IMR-90 (cell line): ENCODE data around the gene FER. TPM values are rescaled to one million over a fixed set of nuclear protein-coding genes. Genes with fewer than 3 reads are reported as not detected.

Experiments used
- ATAC-seq: fragments of 200-7000 bp; cut with Tn5 transposase; 2 replicates; pipeline ENCODE4 v1.9.1; 2020; ENCODE audit warnings: low read depth, mild to moderate bottlenecking, moderate library complexity
- BruUV-seq: library from RNA; stranded (reverse); fragments of 400-500 nt; replicated peaks from 2 replicates; lab custom pipeline; 2021; lab: Mats Ljungman, UMichigan
- CTCF ChIA-PET: fragments of 300-600 bp; formaldehyde crosslinking; extraction: SDS; loops from one replicate; lab custom pipeline; 2021; ENCODE audit warnings: antibody characterized with exemption; lab: Yijun Ruan, JAX
- POLR2A ChIA-PET: fragments of 300-600 bp; sonication (Branson Sonifier 250); formaldehyde crosslinking; loops from one replicate; lab custom pipeline; 2022; ENCODE audit warnings: antibody characterized with exemption; ENCODE audit not compliant: unreplicated experiment; lab: Charles Lee
- DNase-seq: peaks from one replicate; pipeline ENCODE4 v3.0.0; 2013
- H2AFZ ChIP-seq: replicated peaks from 2 replicates; pipeline ENCODE3; 2013; ENCODE audit warnings: low read length, mild to moderate bottlenecking; ENCODE audit not compliant: poor library complexity
- H2AK5ac ChIP-seq: 2 replicates; pipeline ENCODE4 v1.6.1; 2013; ENCODE audit warnings: low read depth, low read length, inconsistent platforms
- H2AK9ac ChIP-seq: replicated peaks from 2 replicates; pipeline ENCODE3; 2013; ENCODE audit warnings: mild to moderate bottlenecking, low read depth, low read length, moderate library complexity; ENCODE audit not compliant: poor library complexity
- H2BK120ac ChIP-seq: 2 replicates; pipeline ENCODE4 v1.6.1; 2013; ENCODE audit warnings: low read depth, low read length, inconsistent platforms
- H2BK15ac ChIP-seq: 3 replicates; pipeline ENCODE4 v1.6.1; 2013; ENCODE audit warnings: low read depth, low read length, inconsistent platforms
- H2BK20ac ChIP-seq: 2 replicates; pipeline ENCODE4 v1.6.1; 2013; ENCODE audit warnings: low read depth, mild to moderate bottlenecking, inconsistent platforms, low read length, moderate library complexity
- H2BK5ac ChIP-seq: 2 replicates; pipeline ENCODE4 v1.6.1; 2013; ENCODE audit warnings: mild to moderate bottlenecking, low read depth, low read length, inconsistent platforms; ENCODE audit not compliant: poor library complexity, severe bottlenecking
- H3K14ac ChIP-seq: replicated peaks from 2 replicates; pipeline ENCODE4 v1.6.1; 2013; ENCODE audit warnings: low read depth, low read length, inconsistent platforms
- H3K18ac ChIP-seq: 2 replicates; pipeline ENCODE4 v1.6.1; 2013; ENCODE audit warnings: low read depth, low read length, control low read depth
- H3K23ac ChIP-seq: 2 replicates; pipeline ENCODE4 v1.6.1; 2013; ENCODE audit warnings: low read depth, low read length, inconsistent platforms
- H3K27ac ChIP-seq: 2 replicates; pipeline ENCODE4 v1.5.1; 2013; ENCODE audit warnings: mild to moderate bottlenecking, control low read depth, low read length; ENCODE audit not compliant: insufficient read depth
- H3K27me3 ChIP-seq: 2 replicates; pipeline ENCODE4 v1.6.1; 2013; ENCODE audit warnings: low read length; ENCODE audit not compliant: control insufficient read depth, insufficient read depth
- H3K36me3 ChIP-seq: 2 replicates; pipeline ENCODE4 v1.6.1; 2013; ENCODE audit warnings: low read length, mixed read lengths; ENCODE audit not compliant: control insufficient read depth, insufficient read depth
- H3K4ac ChIP-seq: 2 replicates; pipeline ENCODE4 v1.6.1; 2013; ENCODE audit warnings: low read depth, low read length, inconsistent platforms
- H3K4me1 ChIP-seq: 2 replicates; pipeline ENCODE4 v1.6.1; 2013; ENCODE audit warnings: low read length, mixed read lengths; ENCODE audit not compliant: control insufficient read depth, insufficient read depth
- H3K4me2 ChIP-seq: 2 replicates; pipeline ENCODE4 v1.6.1; 2013; ENCODE audit warnings: low read depth, mild to moderate bottlenecking, control low read depth, low read length, moderate library complexity
- H3K4me3 ChIP-seq: 2 replicates; pipeline ENCODE4 v1.5.1; 2013; ENCODE audit warnings: low read depth, mild to moderate bottlenecking, control low read depth, low read length, moderate library complexity; ENCODE audit not compliant: insufficient read depth
- H3K56ac ChIP-seq: 2 replicates; pipeline ENCODE4 v1.6.1; 2013; ENCODE audit warnings: low read length, inconsistent platforms; ENCODE audit not compliant: insufficient read depth; ENCODE audit errors: extremely low read depth
- H3K79me1 ChIP-seq, 2 experiments: 2 replicates each; pipeline ENCODE4 v1.6.1; 2013; ENCODE audit warnings: low read length in 2 of 2, inconsistent platforms in 1 of 2, low read depth in 1 of 2
- H3K9ac ChIP-seq: 2 replicates; pipeline ENCODE4 v1.6.1; 2013; ENCODE audit warnings: low read depth, low read length, control low read depth
- H3K9me1 ChIP-seq: 2 replicates; pipeline ENCODE4 v1.6.1; 2013; ENCODE audit warnings: low read length, inconsistent platforms; ENCODE audit not compliant: insufficient read depth
- H3K9me3 ChIP-seq: 2 replicates; pipeline ENCODE4 v1.6.1; 2013; ENCODE audit warnings: low read length; ENCODE audit not compliant: control insufficient read depth, insufficient read depth
- H4K20me1 ChIP-seq: 2 replicates; pipeline ENCODE4 v1.6.1; 2013; ENCODE audit warnings: low read length, inconsistent platforms; ENCODE audit not compliant: insufficient read depth
- H4K5ac ChIP-seq: 2 replicates; pipeline ENCODE4 v1.6.1; 2013; ENCODE audit warnings: mild to moderate bottlenecking, low read depth, low read length, control low read depth
- H4K8ac ChIP-seq, 2 experiments: 2 replicates each; pipeline ENCODE4 v1.6.1; 2013; ENCODE audit warnings: low read depth in 2 of 2, low read length in 2 of 2, control low read depth in 1 of 2, inconsistent platforms in 1 of 2
- H4K91ac ChIP-seq: 2 replicates; pipeline ENCODE4 v1.6.1; 2013; ENCODE audit warnings: low read depth, low read length, inconsistent platforms; ENCODE audit not compliant: insufficient read depth
- BHLHE40 ChIP-seq: fragments of 150-350 bp; IDR thresholded peaks from 2 replicates; pipeline ENCODE4 v1.6.1; 2016; ENCODE audit warnings: mild to moderate bottlenecking, low read depth, low read length
- CEBPB ChIP-seq: IDR thresholded peaks from 2 replicates; pipeline ENCODE4 v1.6.1; 2012; ENCODE audit warnings: low read depth, low read length, improper control_type of control experiment
- CHD1 ChIP-seq: IDR thresholded peaks from 2 replicates; pipeline ENCODE4 v1.6.1; 2012; ENCODE audit warnings: low read depth, low read length, improper control_type of control experiment
- ELK1 ChIP-seq: fragments of 150-350 bp; IDR thresholded peaks from 2 replicates; pipeline ENCODE4 v1.6.1; 2016; ENCODE audit warnings: low read depth, mild to moderate bottlenecking, low read length, moderate library complexity, borderline replicate concordance
- MAZ ChIP-seq: IDR thresholded peaks from 2 replicates; pipeline ENCODE4 v1.6.1; 2012; ENCODE audit warnings: low read depth, mild to moderate bottlenecking, low read length, improper control_type of control experiment, moderate library complexity, borderline replicate concordance
- MXI1 ChIP-seq: IDR thresholded peaks from 2 replicates; pipeline ENCODE4 v1.6.1; 2012; ENCODE audit warnings: low read depth, mild to moderate bottlenecking, low read length, moderate library complexity, borderline replicate concordance
- NFE2L2 ChIP-seq: fragments of 150-350 bp; IDR thresholded peaks from 2 replicates; pipeline ENCODE4 v1.6.1; 2016; ENCODE audit warnings: low read depth, mild to moderate bottlenecking, low read length
- POLR2A ChIP-seq: IDR thresholded peaks from 2 replicates; pipeline ENCODE4 v1.6.1; 2012; ENCODE audit warnings: mild to moderate bottlenecking, low read depth, low read length
- RAD21 ChIP-seq: IDR thresholded peaks from 2 replicates; pipeline ENCODE4 v1.6.1; 2012; ENCODE audit warnings: low read length, improper control_type of control experiment
- RCOR1 ChIP-seq: IDR thresholded peaks from 2 replicates; pipeline ENCODE4 v1.6.1; 2012; ENCODE audit warnings: mild to moderate bottlenecking, low read length, improper control_type of control experiment; ENCODE audit not compliant: insufficient replicate concordance
- RFX5 ChIP-seq: IDR thresholded peaks from 2 replicates; pipeline ENCODE4 v1.8.0; 2012; ENCODE audit warnings: low read depth, mild to moderate bottlenecking, low read length, moderate library complexity
- whole genome bisulfite sequencing, 2 experiments: methylation state at CpG; one replicate each; pipeline versions ENCODE4 v1.1.5 to v1.1.7; 2013; ENCODE audit warnings: missing lambda C conversion rate in 2 of 2; ENCODE audit not compliant: insufficient read length in 1 of 2; ENCODE audit errors: extremely low coverage in 2 of 2; 5-methylcytosine and 5-hydroxymethylcytosine counted together
- dilution Hi-C: fragments of 300-500 bp; cut with HindIII; formaldehyde crosslinking; loops from one replicate; pipeline ENCODE4 v1.14.3; 2018; ENCODE audit warnings: low sequenced_read_pairs; ENCODE audit not compliant: unreplicated experiment
- in situ Hi-C: fragments of 300-500 bp; cut with MboI; formaldehyde crosslinking; loops from 3 replicates; pipeline ENCODE4 v1.14.3; 2019; ENCODE audit warnings: low sequenced_read_pairs, inconsistent platforms, mixed read lengths
- intact Hi-C: fragments of 100-400 bp; cut with micrococcal nuclease; formaldehyde crosslinking; loops from 2 replicates; pipeline ENCODE4 v1.10.0; 2022
- polyA plus RNA-seq, 3 experiments: library from polyadenylated mRNA; depleted of rRNA; stranded (reverse); fragments of >200 nt; gene quantifications; 2 replicates each; pipeline ENCODE4 v1.2.3, GENCODE V29; 2012; ENCODE audit warnings: low replicate concordance in 1 of 3
- total RNA-seq: library from RNA; depleted of rRNA; stranded (reverse); fragments of >200 nt; gene quantifications from 2 replicates; pipeline ENCODE4 v1.2.3, GENCODE V29; 2012
- TF ChIP-seq, protein P1 (sequence below): fragments of 150-350 bp; IDR thresholded peaks from 2 replicates; pipeline ENCODE4 v1.6.1; 2017; ENCODE audit warnings: mild to moderate bottlenecking, antibody characterized with exemption, low read length, low read depth
- TF ChIP-seq, protein P2 (sequence below): conservative IDR thresholded peaks from 2 replicates; pipeline ENCODE4 v1.5.1; 2012; ENCODE audit warnings: mild to moderate bottlenecking, low read depth, low read length, improper control_type of control experiment

FER gene
- total and polyA plus RNA-seq, 2 of the 4 experiments (the other 2 are of a cell fraction), result 3.5 to 32.4 TPM

- in situ Hi-C loops (no loop called here), dilution Hi-C loops (no loop called here), intact Hi-C loops (no loop called here)
- ATAC-seq (no peak), DNase-seq (no peak)
- Histone ChIP-seq H3K14ac (no peak overlapping the region), H4K8ac (no peak overlapping the region), H2BK120ac (no peak overlapping the region), H2BK20ac (no peak overlapping the region), H2BK5ac (no peak overlapping the region), H4K91ac (no peak overlapping the region), H3K36me3 (no peaks in the 10 kb centered on the region), H3K56ac (no peak overlapping the region), H3K9me1 (no peaks in the 10 kb centered on the region), H3K4ac (no peak overlapping the region), H3K79me1 (0 out of 4 replicates have a peak, but pooled peaks cover 0 to 3% of the 10 kb centered on the region in 2 experiments), H3K9ac (no peak overlapping the region), H3K4me2 (no peak overlapping the region), H3K4me3 (no peak overlapping the region), H3K18ac (no peak overlapping the region), H2BK15ac (no peak overlapping the region), H3K23ac (no peak overlapping the region), H2AK5ac (no peak overlapping the region), H3K27ac (no peak overlapping the region), H4K5ac (no peak overlapping the region), H3K27me3 (no peaks in the 10 kb centered on the region), H4K20me1 (no peaks in the 10 kb centered on the region), H3K9me3 (no peaks in the 10 kb centered on the region), H3K4me1 (no peaks in the 10 kb centered on the region), H2AFZ (no peak overlapping the region), H2AK9ac (no peak overlapping the region)
- BruUV-seq, result no TSS peak
- POLR2A ChIA-PET, result no interaction called here
- TF ChIP-seq RAD21 (no peak), RCOR1 (no peak), MXI1 (no peak), ELK1 (no peak), CHD1 (no peak), NFE2L2 (no peak), CEBPB (no peak), BHLHE40 (no peak), RFX5 (no peak), MAZ (no peak), POLR2A (no peak)
- TF ChIP-seq, protein P1, sequence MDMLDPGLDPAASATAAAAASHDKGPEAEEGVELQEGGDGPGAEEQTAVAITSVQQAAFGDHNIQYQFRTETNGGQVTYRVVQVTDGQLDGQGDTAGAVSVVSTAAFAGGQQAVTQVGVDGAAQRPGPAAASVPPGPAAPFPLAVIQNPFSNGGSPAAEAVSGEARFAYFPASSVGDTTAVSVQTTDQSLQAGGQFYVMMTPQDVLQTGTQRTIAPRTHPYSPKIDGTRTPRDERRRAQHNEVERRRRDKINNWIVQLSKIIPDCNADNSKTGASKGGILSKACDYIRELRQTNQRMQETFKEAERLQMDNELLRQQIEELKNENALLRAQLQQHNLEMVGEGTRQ, result no peak
- TF ChIP-seq, protein P2, sequence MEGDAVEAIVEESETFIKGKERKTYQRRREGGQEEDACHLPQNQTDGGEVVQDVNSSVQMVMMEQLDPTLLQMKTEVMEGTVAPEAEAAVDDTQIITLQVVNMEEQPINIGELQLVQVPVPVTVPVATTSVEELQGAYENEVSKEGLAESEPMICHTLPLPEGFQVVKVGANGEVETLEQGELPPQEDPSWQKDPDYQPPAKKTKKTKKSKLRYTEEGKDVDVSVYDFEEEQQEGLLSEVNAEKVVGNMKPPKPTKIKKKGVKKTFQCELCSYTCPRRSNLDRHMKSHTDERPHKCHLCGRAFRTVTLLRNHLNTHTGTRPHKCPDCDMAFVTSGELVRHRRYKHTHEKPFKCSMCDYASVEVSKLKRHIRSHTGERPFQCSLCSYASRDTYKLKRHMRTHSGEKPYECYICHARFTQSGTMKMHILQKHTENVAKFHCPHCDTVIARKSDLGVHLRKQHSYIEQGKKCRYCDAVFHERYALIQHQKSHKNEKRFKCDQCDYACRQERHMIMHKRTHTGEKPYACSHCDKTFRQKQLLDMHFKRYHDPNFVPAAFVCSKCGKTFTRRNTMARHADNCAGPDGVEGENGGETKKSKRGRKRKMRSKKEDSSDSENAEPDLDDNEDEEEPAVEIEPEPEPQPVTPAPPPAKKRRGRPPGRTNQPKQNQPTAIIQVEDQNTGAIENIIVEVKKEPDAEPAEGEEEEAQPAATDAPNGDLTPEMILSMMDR, result no peak
- CTCF ChIA-PET, result no interaction called here
- WGBS, 2 experiments, result no CpG with 5 or more reads among the region's 3 CpGs
Observed at GRCh38 chr5:109080896-109081295, 333.2 kb downstream of the FER start.
